NCI-H446 treated with DMSO at 0.1 percent for 48 hours (cell line): ENCODE data around the gene CEP19.
A peak's percentile ranks its signal among the peaks of the same experiment; 100 is the strongest.

Source experiments
- DNase-seq: peaks from one replicate; lab custom pipeline; 2025; lab: John Stamatoyannopoulos, UW

CEP19 gene

GRCh38 chr3:196708467-196708866 is 3.6 kb downstream of the CEP19 start:
- no peak for DNase-seq

GRCh38 chr3:196707566-196707965 is 4.5 kb downstream of the CEP19 start:
- DNase-seq, result no peak

GRCh38 chr3:196706731-196707130 is 5.3 kb downstream of the CEP19 start:
- no peak for DNase-seq

- no peak for DNase-seq
These were observed 5.7 kb downstream of the CEP19 start for GRCh38 chr3:196706327-196706726.

GRCh38 chr3:196700801-196701200 is 11.2 kb downstream of the CEP19 start:
- DNase-seq, result no peak

- DNase-seq, result no peak
These were observed 12.3 kb downstream of the CEP19 start for GRCh38 chr3:196699749-196700148.

- DNase-seq, result no peak
These were observed 14.8 kb downstream of the CEP19 start for GRCh38 chr3:196697270-196697669.

- no peak for DNase-seq
These were observed 16.2 kb downstream of the CEP19 start for GRCh38 chr3:196695849-196696226.

- DNase-seq, result no peak
These were observed 16.9 kb downstream of the CEP19 start for GRCh38 chr3:196694941-196695848.

- no peak for DNase-seq
These were observed 17.8 kb downstream of the CEP19 start for GRCh38 chr3:196694202-196694638.

GRCh38 chr3:196691386-196691785 is 20.7 kb downstream of the CEP19 start:
- DNase-seq, result no peak

- DNase-seq, result no peak
These were observed 21.9 kb downstream of the CEP19 start for GRCh38 chr3:196689941-196690660.

GRCh38 chr3:196688349-196688748 is 23.7 kb downstream of the CEP19 start:
- DNase-seq, result no peak

- no peak for DNase-seq
These were observed 25.6 kb downstream of the CEP19 start for GRCh38 chr3:196686436-196686835.

- DNase-seq, result peak; percentile 41
These were observed 27.3 kb downstream of the CEP19 start for GRCh38 chr3:196684548-196685407.

GRCh38 chr3:196677931-196678330 is 34.1 kb downstream of the CEP19 start:
- no peak for DNase-seq

- DNase-seq, result no peak
These were observed 34.7 kb downstream of the CEP19 start for GRCh38 chr3:196677353-196677752.

GRCh38 chr3:196673632-196674031 is 38.4 kb downstream of the CEP19 start:
- DNase-seq, result no peak

GRCh38 chr3:196670339-196670738 is 41.7 kb downstream of the CEP19 start:
- DNase-seq, result no peak

GRCh38 chr3:196667056-196667825 is 44.8 kb downstream of the CEP19 start:
- no peak for DNase-seq
